K562 (cell line): ENCODE results near the gene TLE6. TPM values are rescaled to one million over a fixed set of nuclear protein-coding genes. Genes with fewer than 3 reads are reported as not detected.

ENCODE experiments used
- BCL6 ChIP-seq: fragments of 250-450 bp; sonication (Bioruptor Pico); IDR thresholded peaks from 2 replicates; pipeline ENCODE4 v1.4.0; 2020
- CBFB ChIP-seq: sonication (generic); formaldehyde crosslinking; IDR thresholded peaks from 2 replicates; pipeline ENCODE4 v1.4.0; 2020; ENCODE audit warnings: mild to moderate bottlenecking, missing genetic modification reagents
- CXXC5 ChIP-seq: fragments of 250-450 bp; sonication (Bioruptor Pico); IDR thresholded peaks from 2 replicates; pipeline ENCODE4 v1.8.0; 2022; ENCODE audit warnings: inconsistent platforms, mild to moderate bottlenecking, moderate library complexity
- HDAC1 ChIP-seq, 2 experiments: fragments of 450-650 bp; IDR thresholded peaks; 2 replicates each; pipeline ENCODE4 v1.6.1; 2016 to 2017; ENCODE audit warnings: inconsistent platforms in 1 of 2, mild to moderate bottlenecking in 1 of 2, moderate library complexity in 1 of 2
- MAZ ChIP-seq, 2 experiments: fragments of 450-650 bp in 1 of 2; sonication (generic) in 1 of 2; formaldehyde crosslinking; IDR thresholded peaks in 1 of 2; conservative IDR thresholded peaks in 1 of 2; 2 replicates each; pipeline versions ENCODE4 v1.4.0 to v1.5.0; 2020; ENCODE audit warnings: mild to moderate bottlenecking in 1 of 2, missing genetic modification reagents in 1 of 2
- POLR3G ChIP-seq: IDR thresholded peaks from 2 replicates; pipeline ENCODE4 v1.6.1; 2011; ENCODE audit not compliant: insufficient read length, insufficient replicate concordance; ENCODE audit errors: extremely low read depth
- PTBP1 ChIP-seq: fragments of 200-400 bp; formaldehyde crosslinking; IDR thresholded peaks from 2 replicates; pipeline ENCODE4 v1.6.1; 2017; ENCODE audit warnings: low read depth, low read length
- PYGO2 ChIP-seq: fragments of 450-650 bp; IDR thresholded peaks from 2 replicates; pipeline ENCODE4 v1.6.1; 2016; ENCODE audit warnings: mild to moderate bottlenecking, missing genetic modification characterization, moderate library complexity, missing compliant biosample characterization
- SMARCA5 ChIP-seq: fragments of 450-650 bp; IDR thresholded peaks from 2 replicates; pipeline ENCODE4 v1.6.1; 2016
- STAT5A ChIP-seq: IDR thresholded peaks from 2 replicates; pipeline ENCODE4 v1.6.1; 2012; ENCODE audit warnings: low read length, inconsistent platforms, borderline replicate concordance
- TBP ChIP-seq: optimal IDR thresholded peaks from 2 replicates; pipeline ENCODE3; 2011; ENCODE audit warnings: low read depth, low read length, improper control_type of control experiment
- USF2 ChIP-seq: sonication (generic); formaldehyde crosslinking; IDR thresholded peaks from 2 replicates; pipeline ENCODE4 v1.5.0; 2020; ENCODE audit warnings: missing genetic modification reagents
- ZNF121 ChIP-seq: sonication (generic); formaldehyde crosslinking; conservative IDR thresholded peaks from 2 replicates; pipeline ENCODE4 v1.8.0; 2022; ENCODE audit warnings: missing genetic modification reagents
- ZNF212 ChIP-seq: fragments of 450-650 bp; formaldehyde crosslinking; IDR thresholded peaks from 2 replicates; pipeline ENCODE4 v1.4.0; 2020; ENCODE audit warnings: mild to moderate bottlenecking
- ZNF551 ChIP-seq: fragments of 250-450 bp; sonication (Bioruptor Pico); IDR thresholded peaks from 2 replicates; pipeline ENCODE4 v1.5.0; 2021; ENCODE audit warnings: mild to moderate bottlenecking, moderate library complexity
- polyA plus RNA-seq, 8 experiments: library from polyadenylated mRNA; depleted of rRNA in 4 of 8; stranded (reverse) in 5 of 8; unstranded in 3 of 8; fragments of >200 nt; fragmentation: Nextera tagmentation in 2 of 8; fragmentation: Illumina TruSeq in 1 of 8; extraction: Ambion mirVana in 2 of 8; extraction: Trizol in 1 of 8; gene quantifications; 2 replicates each; pipeline versions ENCODE4 v1.2.1 to v1.2.3, GENCODE V29; 2011 to 2014; ENCODE audit warnings: inconsistent platforms in 1 of 8, missing spikeins in 1 of 8
- total RNA-seq, 7 experiments: library from RNA; depleted of rRNA in 6 of 7; stranded (reverse); fragments of >200 nt in 6 of 7; fragmentation: Illumina TruSeq in 2 of 7; extraction: Trizol in 2 of 7; gene quantifications; 2 replicates each; pipeline versions ENCODE4 v1.2.1 to v1.2.3, GENCODE V29; 2011 to 2021; ENCODE audit warnings: low replicate concordance in 1 of 7
- TF ChIP-seq, protein P1 (sequence below): fragments of 250-450 bp; sonication (Bioruptor Pico); IDR thresholded peaks from 2 replicates; pipeline ENCODE4 v1.4.0; 2020; ENCODE audit warnings: mild to moderate bottlenecking, moderate library complexity, borderline replicate concordance
- TF ChIP-seq, protein P2 (sequence below): sonication (generic); formaldehyde crosslinking; IDR thresholded peaks from 2 replicates; pipeline ENCODE4 v1.8.1; 2023; ENCODE audit warnings: mild to moderate bottlenecking, missing genetic modification reagents
- TF ChIP-seq, protein P3 (sequence below): fragments of 250-450 bp; sonication (Bioruptor Pico); IDR thresholded peaks from 2 replicates; pipeline ENCODE4 v1.8.0; 2022; ENCODE audit warnings: inconsistent platforms
- TF ChIP-seq, protein P4 (sequence below): fragments of 250-450 bp; sonication (Bioruptor Pico); IDR thresholded peaks from 2 replicates; pipeline ENCODE4 v1.4.0; 2020; ENCODE audit warnings: mild to moderate bottlenecking, moderate library complexity
- TF ChIP-seq, protein P5 (sequence below): fragments of 450-650 bp; IDR thresholded peaks from 2 replicates; pipeline ENCODE4 v1.6.1; 2016; ENCODE audit warnings: low read depth, mild to moderate bottlenecking, moderate library complexity

Gene TLE6
- total and polyA plus RNA-seq, 9 of the 15 experiments (the other 6 are each of a cell fraction or from before 2014, with no cell fraction given) = 1.1 to 6.1 (median 2.5) TPM

DNA sequence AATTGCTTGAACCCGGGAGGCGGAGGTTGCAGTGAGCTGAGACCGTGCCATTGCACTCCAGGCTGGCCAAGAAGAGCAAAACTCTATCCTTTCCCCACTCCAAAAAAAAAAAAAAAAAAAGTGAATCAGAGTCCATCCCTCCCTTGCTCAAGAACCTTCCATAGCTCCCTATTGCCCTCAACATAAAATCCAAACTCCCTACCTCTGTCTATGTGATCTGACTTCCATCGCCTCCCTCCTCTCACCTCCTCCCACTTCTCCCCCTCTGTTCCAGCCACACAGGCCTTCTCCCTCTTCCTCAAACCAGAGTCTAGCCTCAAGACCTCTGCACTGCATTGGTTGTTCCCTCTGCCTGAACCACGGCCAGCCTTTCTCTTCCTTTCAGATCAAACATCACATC, 61.8 kb downstream of the TLE6 start (continued):
- TF ChIP-seq, protein P1, sequence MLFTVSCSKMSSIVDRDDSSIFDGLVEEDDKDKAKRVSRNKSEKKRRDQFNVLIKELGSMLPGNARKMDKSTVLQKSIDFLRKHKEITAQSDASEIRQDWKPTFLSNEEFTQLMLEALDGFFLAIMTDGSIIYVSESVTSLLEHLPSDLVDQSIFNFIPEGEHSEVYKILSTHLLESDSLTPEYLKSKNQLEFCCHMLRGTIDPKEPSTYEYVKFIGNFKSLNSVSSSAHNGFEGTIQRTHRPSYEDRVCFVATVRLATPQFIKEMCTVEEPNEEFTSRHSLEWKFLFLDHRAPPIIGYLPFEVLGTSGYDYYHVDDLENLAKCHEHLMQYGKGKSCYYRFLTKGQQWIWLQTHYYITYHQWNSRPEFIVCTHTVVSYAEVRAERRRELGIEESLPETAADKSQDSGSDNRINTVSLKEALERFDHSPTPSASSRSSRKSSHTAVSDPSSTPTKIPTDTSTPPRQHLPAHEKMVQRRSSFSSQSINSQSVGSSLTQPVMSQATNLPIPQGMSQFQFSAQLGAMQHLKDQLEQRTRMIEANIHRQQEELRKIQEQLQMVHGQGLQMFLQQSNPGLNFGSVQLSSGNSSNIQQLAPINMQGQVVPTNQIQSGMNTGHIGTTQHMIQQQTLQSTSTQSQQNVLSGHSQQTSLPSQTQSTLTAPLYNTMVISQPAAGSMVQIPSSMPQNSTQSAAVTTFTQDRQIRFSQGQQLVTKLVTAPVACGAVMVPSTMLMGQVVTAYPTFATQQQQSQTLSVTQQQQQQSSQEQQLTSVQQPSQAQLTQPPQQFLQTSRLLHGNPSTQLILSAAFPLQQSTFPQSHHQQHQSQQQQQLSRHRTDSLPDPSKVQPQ = no peak
- TF ChIP-seq HDAC1 (IDR thresholded peaks at IDR 0.05) = peak; percentile 34 to 86; a peak in 3 of 4 replicates
- no peak for TF ChIP-seq CXXC5 (CRISPR knock-in tag)
- no peak for TF ChIP-seq PYGO2 (tag)
- TF ChIP-seq, protein P2, sequence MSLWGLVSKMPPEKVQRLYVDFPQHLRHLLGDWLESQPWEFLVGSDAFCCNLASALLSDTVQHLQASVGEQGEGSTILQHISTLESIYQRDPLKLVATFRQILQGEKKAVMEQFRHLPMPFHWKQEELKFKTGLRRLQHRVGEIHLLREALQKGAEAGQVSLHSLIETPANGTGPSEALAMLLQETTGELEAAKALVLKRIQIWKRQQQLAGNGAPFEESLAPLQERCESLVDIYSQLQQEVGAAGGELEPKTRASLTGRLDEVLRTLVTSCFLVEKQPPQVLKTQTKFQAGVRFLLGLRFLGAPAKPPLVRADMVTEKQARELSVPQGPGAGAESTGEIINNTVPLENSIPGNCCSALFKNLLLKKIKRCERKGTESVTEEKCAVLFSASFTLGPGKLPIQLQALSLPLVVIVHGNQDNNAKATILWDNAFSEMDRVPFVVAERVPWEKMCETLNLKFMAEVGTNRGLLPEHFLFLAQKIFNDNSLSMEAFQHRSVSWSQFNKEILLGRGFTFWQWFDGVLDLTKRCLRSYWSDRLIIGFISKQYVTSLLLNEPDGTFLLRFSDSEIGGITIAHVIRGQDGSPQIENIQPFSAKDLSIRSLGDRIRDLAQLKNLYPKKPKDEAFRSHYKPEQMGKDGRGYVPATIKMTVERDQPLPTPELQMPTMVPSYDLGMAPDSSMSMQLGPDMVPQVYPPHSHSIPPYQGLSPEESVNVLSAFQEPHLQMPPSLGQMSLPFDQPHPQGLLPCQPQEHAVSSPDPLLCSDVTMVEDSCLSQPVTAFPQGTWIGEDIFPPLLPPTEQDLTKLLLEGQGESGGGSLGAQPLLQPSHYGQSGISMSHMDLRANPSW (CRISPR knock-in tag) = no peak
- TF ChIP-seq PTBP1 = 0 out of 2 replicates have a peak, but pooled peaks have one; percentile 59
- TF ChIP-seq, protein P3, sequence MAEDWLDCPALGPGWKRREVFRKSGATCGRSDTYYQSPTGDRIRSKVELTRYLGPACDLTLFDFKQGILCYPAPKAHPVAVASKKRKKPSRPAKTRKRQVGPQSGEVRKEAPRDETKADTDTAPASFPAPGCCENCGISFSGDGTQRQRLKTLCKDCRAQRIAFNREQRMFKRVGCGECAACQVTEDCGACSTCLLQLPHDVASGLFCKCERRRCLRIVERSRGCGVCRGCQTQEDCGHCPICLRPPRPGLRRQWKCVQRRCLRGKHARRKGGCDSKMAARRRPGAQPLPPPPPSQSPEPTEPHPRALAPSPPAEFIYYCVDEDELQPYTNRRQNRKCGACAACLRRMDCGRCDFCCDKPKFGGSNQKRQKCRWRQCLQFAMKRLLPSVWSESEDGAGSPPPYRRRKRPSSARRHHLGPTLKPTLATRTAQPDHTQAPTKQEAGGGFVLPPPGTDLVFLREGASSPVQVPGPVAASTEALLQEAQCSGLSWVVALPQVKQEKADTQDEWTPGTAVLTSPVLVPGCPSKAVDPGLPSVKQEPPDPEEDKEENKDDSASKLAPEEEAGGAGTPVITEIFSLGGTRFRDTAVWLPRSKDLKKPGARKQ (CRISPR knock-in tag) = no peak
- no peak for TF ChIP-seq STAT5A
- no peak for TF ChIP-seq MAZ (CRISPR knock-in tag; conservative IDR thresholded peaks at IDR 0.05 in 1 of 2, IDR thresholded peaks at IDR 0.05 in 1 of 2)
- no peak for TF ChIP-seq TBP
- TF ChIP-seq ZNF121 (CRISPR knock-in tag) = no peak
- no peak for TF ChIP-seq ZNF551 (CRISPR knock-in tag)
- no peak for TF ChIP-seq POLR3G
- peak; percentile 98 for TF ChIP-seq SMARCA5
- no peak for TF ChIP-seq USF2 (CRISPR knock-in tag)
- TF ChIP-seq ZNF212 (CRISPR knock-in tag) = no peak
- no peak for TF ChIP-seq BCL6 (CRISPR knock-in tag)
- TF ChIP-seq, protein P4, sequence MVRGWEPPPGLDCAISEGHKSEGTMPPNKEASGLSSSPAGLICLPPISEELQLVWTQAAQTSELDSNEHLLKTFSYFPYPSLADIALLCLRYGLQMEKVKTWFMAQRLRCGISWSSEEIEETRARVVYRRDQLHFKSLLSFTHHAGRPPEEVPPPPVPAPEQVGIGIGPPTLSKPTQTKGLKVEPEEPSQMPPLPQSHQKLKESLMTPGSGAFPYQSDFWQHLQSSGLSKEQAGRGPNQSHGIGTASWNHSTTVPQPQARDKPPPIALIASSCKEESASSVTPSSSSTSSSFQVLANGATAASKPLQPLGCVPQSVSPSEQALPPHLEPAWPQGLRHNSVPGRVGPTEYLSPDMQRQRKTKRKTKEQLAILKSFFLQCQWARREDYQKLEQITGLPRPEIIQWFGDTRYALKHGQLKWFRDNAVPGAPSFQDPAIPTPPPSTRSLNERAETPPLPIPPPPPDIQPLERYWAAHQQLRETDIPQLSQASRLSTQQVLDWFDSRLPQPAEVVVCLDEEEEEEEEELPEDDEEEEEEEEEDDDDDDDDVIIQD = no peak
- no peak for TF ChIP-seq CBFB (CRISPR knock-in tag)
- TF ChIP-seq, protein P5, sequence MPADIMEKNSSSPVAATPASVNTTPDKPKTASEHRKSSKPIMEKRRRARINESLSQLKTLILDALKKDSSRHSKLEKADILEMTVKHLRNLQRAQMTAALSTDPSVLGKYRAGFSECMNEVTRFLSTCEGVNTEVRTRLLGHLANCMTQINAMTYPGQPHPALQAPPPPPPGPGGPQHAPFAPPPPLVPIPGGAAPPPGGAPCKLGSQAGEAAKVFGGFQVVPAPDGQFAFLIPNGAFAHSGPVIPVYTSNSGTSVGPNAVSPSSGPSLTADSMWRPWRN = no peak
